RWPE2 (cell line): ENCODE data around the gene FOXE3.

ENCODE experiments used
- ATAC-seq: fragments of 200-7000 bp; cut with Tn5 transposase; 3 replicates; pipeline ENCODE4 v1.9.1; 2021; ENCODE audit warnings: low read depth
- DNase-seq: peaks from one replicate; pipeline ENCODE4 v3.0.0-alpha.2; 2020; ENCODE audit warnings: low spot score
- H3K27ac ChIP-seq: fragments of 450-650 bp; 2 replicates; pipeline ENCODE4 v1.5.1; 2017; ENCODE audit warnings: mild to moderate bottlenecking; ENCODE audit not compliant: poor library complexity, severe bottlenecking
- H3K27me3 ChIP-seq: fragments of 250-450 bp; sonication (Bioruptor Pico); 2 replicates; pipeline ENCODE4 v1.5.1; 2021; ENCODE audit warnings: mild to moderate bottlenecking, moderate library complexity; ENCODE audit not compliant: insufficient read depth, poor library complexity, severe bottlenecking
- H3K36me3 ChIP-seq: fragments of 250-450 bp; sonication (Bioruptor Pico); 2 replicates; pipeline ENCODE4 v1.5.1; 2020; ENCODE audit warnings: low read depth, mild to moderate bottlenecking, moderate library complexity
- H3K4me1 ChIP-seq: fragments of 250-450 bp; sonication (Bioruptor Pico); 2 replicates; pipeline ENCODE4 v1.5.1; 2021; ENCODE audit warnings: mild to moderate bottlenecking, moderate library complexity; ENCODE audit not compliant: insufficient read depth, poor library complexity, severe bottlenecking
- H3K4me3 ChIP-seq: fragments of 250-450 bp; sonication (Bioruptor Pico); 2 replicates; pipeline ENCODE4 v1.5.1; 2021; ENCODE audit warnings: mild to moderate bottlenecking, moderate library complexity; ENCODE audit not compliant: severe bottlenecking
- H3K9me3 ChIP-seq: fragments of 250-450 bp; sonication (Bioruptor Pico); 2 replicates; pipeline ENCODE4 v1.5.1; 2021; ENCODE audit warnings: mild to moderate bottlenecking, moderate library complexity; ENCODE audit not compliant: severe bottlenecking
- TF ChIP-seq, protein P1 (sequence below): fragments of 450-650 bp; IDR thresholded peaks from one replicate; pipeline ENCODE4 v1.5.1; 2017; ENCODE audit warnings: mild to moderate bottlenecking, moderate library complexity; ENCODE audit not compliant: poor library complexity, severe bottlenecking

FOXE3 gene

DNA sequence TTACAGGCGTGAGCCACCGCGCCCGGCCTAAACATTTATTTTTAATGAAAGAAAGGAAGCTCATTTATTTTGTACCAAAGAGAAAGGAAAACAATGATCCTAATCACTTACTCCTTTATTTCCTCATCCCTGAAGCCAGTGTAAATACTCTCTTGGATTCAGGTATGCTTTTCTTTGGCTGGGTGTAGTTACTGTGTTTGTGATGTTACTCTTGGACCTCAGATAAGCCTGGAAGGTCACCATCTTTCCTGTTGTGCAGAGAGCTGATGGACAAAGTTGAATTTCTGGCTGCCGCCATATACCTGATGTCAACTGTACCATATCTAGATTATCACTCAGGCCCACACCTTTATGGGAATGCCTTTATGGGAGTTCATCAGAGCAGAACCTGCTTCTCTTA lies 35.4 kb upstream of the FOXE3 start:
- DNase-seq: no peak
- Histone ChIP-seq H3K27ac (no peak overlapping the region), H3K4me3 (no peak overlapping the region), H3K27me3 (no peaks in the 10 kb centered on the region), H3K9me3 (no peaks in the 10 kb centered on the region), H3K36me3 (peaks cover 38% of the 10 kb centered on the region), H3K4me1 (no peaks in the 10 kb centered on the region)
- TF ChIP-seq, protein P1, sequence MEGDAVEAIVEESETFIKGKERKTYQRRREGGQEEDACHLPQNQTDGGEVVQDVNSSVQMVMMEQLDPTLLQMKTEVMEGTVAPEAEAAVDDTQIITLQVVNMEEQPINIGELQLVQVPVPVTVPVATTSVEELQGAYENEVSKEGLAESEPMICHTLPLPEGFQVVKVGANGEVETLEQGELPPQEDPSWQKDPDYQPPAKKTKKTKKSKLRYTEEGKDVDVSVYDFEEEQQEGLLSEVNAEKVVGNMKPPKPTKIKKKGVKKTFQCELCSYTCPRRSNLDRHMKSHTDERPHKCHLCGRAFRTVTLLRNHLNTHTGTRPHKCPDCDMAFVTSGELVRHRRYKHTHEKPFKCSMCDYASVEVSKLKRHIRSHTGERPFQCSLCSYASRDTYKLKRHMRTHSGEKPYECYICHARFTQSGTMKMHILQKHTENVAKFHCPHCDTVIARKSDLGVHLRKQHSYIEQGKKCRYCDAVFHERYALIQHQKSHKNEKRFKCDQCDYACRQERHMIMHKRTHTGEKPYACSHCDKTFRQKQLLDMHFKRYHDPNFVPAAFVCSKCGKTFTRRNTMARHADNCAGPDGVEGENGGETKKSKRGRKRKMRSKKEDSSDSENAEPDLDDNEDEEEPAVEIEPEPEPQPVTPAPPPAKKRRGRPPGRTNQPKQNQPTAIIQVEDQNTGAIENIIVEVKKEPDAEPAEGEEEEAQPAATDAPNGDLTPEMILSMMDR: no peak
- no peak for ATAC-seq

DNA sequence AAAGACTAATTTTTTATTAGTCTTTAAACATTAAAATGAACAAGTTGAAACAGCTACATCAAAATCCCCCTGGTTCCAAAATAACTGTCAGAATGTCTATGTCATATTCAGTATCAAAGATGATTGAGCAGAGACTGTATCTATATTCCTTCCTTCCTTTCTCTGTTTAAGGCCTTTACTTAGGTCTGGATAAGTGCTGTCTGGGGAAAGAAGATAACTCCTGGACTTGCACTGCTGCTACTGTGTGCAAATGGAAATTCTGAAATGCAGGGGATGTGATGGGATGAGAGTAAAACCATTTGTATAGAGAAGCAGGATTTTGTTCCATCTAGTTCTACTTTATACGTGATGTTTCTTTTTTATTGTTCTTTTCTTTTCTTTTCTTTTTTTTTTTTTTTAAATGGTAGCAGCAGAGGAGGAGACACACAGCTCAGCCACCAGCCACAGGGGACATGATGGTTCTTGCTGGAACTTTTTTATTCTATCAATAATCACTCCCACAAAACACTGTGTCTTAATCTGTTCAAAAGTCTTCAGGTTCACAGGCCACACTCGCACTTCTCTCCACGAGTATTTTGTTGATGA lies 33.6 kb upstream of the FOXE3 start:
- peaks cover 22% of the 10 kb centered on the region for H3K36me3 ChIP-seq
- DNase-seq: no peak

DNA sequence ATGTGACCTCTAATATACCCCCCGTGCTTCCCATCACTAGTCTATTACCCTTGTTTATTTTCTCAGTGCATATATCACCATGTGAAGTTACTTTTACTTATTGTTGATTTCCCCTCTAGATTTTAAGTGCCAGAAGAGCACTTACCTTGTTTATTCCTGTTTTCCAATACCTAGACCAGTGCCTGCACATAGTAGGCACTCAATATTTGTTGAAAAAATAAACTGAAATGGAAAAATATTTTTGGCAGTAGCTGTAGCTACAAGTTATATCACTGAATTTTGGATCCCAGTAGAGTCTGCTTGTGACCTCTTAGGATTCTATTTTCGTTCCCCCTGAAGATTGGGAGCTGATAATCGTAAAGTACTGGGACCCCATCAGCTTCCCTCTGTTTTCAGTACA lies 32.0 kb upstream of the FOXE3 start:
- Histone ChIP-seq H3K4me1 (no peaks in the 10 kb centered on the region), H3K9me3 (no peaks in the 10 kb centered on the region), H3K4me3 (no peak overlapping the region), H3K36me3 (peaks cover 8% of the 10 kb centered on the region), H3K27ac (no peak overlapping the region), H3K27me3 (no peaks in the 10 kb centered on the region)
- ATAC-seq: no peak
- DNase-seq: no peak
- TF ChIP-seq, protein P1: no peak

More for the DNA sequence above, 33.6 kb upstream of the FOXE3 start:
- TF ChIP-seq, protein P1: no peak
- no peak overlapping the region for H3K27ac ChIP-seq
- no peaks in the 10 kb centered on the region for H3K27me3 ChIP-seq
- no peaks in the 10 kb centered on the region for H3K4me1 ChIP-seq
- no peak overlapping the region for H3K4me3 ChIP-seq
- ATAC-seq: no peak
- no peaks in the 10 kb centered on the region for H3K9me3 ChIP-seq

DNA sequence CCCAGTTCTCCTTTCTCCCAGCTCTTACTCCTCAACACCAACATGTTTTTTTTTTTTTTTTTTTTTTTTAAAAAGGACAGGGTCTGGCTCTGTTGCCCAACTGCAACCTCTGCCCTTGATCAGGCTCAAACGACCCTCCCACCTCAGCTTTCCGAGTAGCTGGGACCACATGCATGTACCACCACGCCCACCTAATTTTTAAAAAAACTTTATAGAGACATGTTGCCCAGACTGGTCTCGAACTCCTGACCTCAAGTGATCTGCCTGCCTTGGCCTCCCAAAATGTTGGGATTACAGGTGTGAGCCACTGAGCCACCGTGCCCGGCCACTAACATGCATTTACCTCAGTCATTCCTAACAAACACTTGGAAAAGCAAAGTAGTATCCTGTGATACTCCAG lies 31.1 kb upstream of the FOXE3 start:
- Histone ChIP-seq H3K4me3 (no peak overlapping the region), H3K36me3 (peaks cover 8% of the 10 kb centered on the region), H3K27ac (no peak overlapping the region), H3K9me3 (no peaks in the 10 kb centered on the region), H3K4me1 (no peaks in the 10 kb centered on the region), H3K27me3 (no peaks in the 10 kb centered on the region)
- ATAC-seq (no peak), DNase-seq (no peak)
- TF ChIP-seq, protein P1: no peak

DNA sequence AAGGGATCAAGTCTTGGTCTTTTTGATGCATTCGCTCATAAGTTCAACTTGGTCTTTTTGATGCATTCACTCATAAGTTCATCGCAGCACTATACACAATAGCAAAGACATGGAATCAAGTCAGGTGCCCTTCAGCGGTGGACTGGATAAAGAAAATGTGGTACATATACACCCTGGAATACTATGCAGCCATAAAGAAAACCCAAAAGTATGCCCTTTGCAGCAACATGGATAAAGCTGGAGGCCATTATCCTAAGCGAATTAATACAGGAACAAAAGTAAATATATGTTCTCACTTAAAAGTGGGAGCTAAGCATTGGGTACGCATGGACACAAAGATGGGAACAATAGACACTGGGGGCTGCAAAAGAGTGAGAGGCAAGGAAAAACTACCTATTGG lies 29.8 kb upstream of the FOXE3 start:
- H3K27ac ChIP-seq: no peak overlapping the region
- H3K9me3 ChIP-seq: no peaks in the 10 kb centered on the region
- TF ChIP-seq, protein P1: no peak
- H3K36me3 ChIP-seq: peaks cover under 1% of the 10 kb centered on the region
- DNase-seq: no peak
- H3K27me3 ChIP-seq: no peaks in the 10 kb centered on the region
- no peaks in the 10 kb centered on the region for H3K4me1 ChIP-seq
- ATAC-seq: no peak
- no peak overlapping the region for H3K4me3 ChIP-seq
